Pons (tissue), 1 donor: ENCODE measurements around the gene OR2AG1.
"Not testable (repeated sequence)": the region's sequence is repeated elsewhere in the genome, so short reads cannot be mapped to it uniquely, and the experiment has no call there.

Experiments
- DNase-seq: peaks from one replicate; pipeline ENCODE4 v3.0.0-alpha.2; 2016; ENCODE audit warnings: low spot score

Gene OR2AG1

DNA sequence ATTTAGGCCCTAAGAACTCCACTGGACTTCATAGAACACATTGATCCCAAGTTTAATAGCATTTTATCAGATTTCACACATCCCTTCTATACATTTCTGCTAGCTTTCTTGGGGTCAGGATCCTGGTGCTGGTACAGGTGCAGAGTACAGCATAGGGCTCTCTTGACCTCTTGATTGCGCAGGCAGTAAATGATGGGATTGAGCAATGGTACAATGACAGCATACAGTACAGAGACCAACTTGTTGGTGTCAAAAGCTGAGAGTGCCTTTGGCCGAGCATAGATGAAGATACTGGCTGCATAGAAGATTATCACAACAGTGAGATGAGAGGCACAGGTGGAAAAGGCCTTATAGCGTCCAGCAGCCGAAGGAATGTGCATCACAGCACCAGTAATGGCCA is 11.8 kb downstream of the OR2AG1 start:
- no peak for DNase-seq

DNA sequence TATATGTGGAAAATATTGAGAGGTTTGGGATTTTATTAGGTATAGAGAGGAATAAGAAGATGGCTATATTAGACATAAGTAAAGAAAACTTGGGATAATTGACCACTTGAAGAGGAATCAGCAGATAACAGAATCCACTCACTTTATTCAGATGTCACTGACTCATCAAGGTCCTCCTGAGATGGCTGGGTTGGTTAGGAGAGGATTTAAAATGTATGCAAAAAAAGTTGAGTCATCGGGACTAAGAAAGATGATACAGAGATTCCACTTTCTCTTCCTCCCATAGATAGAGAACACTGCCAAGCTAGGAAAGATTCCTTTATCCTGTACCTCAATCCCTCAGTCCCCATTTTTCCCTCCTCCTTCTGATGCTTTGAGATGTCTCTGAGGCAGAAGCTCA is 16.6 kb downstream of the OR2AG1 start, which contains the start of gene OR6A2:
Gene OR6A2, minus strand, starts transcription at position 288 of the 400 bp plus-strand sequence. CDS start 3,981 bp downstream, outside the sequence.
- no peak for DNase-seq

DNA sequence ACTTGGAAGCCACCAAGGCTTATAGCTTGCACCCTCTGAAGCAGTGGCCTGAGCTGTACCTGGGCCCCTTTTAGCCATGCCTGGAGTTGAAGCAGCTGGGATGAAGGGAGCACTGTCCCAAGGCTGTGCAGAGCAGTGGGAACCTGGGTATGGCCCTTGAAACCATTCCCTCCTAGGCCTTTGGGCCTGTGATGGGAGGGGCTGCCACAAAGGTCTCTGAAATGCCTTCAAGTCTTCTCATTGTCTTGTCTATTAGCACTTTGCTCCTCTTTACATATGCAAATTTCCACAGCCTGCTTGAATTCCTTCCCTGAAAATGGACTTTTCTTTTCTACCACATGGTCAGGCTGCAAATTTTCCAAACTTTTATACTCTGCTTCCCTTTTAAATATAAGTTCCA is 18.3 kb downstream of the OR2AG1 start:
- not testable (repeated sequence) for DNase-seq

DNA sequence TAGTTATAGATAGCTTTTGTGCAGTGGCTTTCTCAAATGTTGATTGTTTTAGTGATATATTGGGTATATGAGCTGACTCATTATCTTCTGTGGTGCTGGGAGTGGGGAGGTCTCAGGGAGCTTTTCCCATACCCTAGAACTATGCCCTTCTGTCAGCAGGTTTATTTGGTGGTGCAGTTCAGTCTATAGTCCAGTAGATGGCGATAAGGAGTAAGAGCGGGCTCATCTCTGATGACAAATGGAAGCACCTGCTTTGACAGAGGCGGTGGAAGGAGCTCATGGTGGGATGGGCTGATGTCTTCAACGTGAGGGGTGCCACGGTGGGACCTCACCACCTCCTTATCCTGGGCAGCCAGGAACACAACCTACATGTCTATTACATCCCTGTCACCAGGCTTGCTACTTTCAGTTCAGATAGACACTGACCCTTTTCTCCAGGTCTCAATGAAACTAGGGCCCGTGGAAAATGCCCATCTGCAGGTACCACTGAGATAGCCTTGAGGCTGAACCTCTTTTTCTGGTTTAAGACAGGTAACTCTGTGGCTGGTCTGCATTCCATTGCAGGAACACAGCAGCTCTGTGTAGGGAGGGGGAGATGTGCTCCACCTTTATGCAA is 29.7 kb downstream of the OR2AG1 start:
- DNase-seq = peak; percentile 42

DNA sequence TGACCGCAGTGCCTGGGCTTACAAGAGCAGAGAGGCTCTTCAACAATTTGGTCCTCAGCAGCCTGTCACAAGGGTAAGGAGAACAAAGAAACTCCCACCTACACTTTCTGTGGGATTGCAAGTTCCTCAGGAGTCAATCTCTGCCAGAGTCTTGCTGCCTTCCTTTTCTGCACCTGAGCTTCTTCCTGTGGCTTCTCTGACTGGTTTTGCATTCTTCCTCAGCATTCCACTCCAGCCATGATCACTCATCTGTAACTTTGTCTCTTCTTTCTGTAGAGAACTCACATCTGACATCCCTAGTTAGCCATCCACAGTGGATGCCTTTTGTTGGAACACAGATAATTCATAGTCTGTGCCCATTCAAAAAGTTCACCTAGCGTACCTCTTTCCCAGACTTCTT is 30.8 kb downstream of the OR2AG1 start:
- no peak for DNase-seq

DNA sequence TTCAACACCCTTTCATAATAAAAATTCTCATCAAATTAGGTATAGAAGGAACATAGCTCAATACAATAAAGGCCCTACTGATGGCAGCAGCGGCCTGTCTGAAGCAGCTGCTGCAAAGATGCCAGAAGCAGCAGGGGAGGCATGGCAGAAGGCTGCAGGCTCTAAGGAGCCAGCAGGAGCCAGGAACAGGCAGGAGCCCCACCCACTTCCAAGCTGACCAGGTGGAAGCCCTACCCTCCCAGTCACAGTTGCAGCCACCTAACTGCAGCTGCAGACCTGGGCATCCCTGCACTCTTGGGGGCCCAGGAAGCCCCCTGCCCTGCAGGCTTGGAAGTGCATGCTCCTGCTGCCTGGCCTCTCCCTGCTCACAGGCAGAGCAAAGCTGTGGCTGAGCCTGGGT is 34.9 kb downstream of the OR2AG1 start:
- DNase-seq = no peak

DNA sequence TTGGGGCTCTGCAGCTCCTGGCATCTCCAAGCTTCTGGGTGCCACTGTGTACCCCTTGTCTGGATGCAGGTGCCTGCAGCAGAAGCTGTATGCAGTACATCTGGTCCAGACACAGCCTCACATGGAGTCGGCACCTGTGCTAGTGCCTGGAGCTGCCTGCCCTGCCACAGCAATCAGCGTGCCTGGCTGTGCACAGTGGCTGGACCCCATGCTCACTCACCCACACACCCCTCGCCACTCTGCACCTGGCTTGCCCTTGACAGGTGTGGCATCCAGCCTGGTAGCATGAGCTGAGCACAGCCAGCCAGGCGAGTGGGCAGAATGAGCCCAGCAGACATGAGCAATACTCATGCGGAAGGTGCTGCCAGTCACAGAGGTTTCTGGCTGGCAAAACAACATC is 36.1 kb downstream of the OR2AG1 start:
- DNase-seq = no peak

DNA sequence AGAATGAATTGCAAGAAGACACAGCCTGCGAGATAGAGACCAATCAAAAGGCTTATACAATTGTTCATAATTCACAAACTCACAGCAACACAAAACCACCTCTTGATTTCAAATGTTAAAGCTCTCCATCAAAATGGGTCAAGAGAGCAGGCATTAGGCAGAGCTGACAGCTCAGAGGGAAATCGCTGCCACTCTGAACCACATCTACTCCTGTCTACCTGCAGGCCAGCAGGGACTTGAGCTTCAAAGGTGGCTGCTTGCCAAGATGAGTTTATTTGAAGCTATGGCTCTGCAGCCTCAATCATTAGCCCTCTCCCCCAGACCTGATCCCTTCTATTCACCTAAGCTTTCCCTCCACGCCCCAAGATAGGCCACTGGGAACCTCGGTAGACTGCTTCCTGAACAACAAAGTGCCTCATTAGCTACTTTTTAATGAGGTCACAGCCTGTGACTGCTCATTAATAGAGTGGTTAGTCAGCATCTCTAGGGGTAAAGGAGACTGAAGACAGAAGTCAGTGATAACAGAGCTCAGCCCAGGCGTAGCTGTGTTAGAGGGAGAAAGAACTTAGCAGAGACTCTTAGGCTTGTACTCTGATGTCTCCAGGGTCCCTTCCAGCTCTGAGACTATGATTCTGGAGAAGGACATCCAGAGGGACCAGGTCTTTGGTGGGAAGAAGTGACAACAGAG is 41.5 kb downstream of the OR2AG1 start:
- DNase-seq = no peak

DNA sequence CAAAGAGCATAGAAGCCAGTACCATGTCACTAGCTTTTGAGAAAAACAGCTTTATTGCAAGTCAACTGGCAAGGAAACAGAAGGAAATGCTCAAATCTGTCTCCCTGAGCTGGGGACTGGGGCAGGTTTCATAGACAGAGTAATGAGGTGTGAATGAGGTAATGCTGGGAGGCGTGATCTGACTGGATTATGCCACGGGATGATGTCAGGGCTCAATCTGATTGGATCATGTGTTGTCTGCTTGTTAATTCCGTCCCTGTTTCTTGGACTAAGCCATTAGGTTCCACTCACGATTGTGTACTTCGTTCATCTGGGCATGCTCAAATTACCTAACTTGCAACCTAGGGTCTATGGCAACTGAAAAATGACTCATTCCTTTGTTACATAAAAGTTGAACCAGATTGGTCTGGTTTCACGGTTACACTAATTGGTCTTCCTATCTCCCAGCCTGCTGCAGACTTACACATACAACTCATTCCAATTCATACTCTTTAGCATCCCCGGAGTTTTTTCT is 42.5 kb downstream of the OR2AG1 start:
- DNase-seq = no peak

DNA sequence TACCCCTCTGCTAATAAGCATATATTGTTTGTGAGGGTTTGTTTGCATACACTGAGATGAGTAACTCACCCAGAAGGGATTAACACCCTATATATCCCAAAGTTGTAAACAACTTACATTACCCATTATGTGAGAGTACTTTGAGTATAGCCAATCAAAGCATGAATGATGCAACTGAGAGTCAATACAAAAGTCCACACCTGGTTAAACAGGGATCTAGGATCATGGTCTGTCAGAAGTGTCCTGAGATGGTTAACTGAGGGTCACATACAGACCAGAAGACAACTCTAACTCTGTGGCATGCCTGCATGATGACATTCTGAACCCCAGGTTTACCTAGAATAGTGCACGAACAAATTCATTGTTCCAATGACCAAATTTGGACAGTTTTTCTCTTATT is 45.3 kb downstream of the OR2AG1 start:
- DNase-seq = no peak

DNA sequence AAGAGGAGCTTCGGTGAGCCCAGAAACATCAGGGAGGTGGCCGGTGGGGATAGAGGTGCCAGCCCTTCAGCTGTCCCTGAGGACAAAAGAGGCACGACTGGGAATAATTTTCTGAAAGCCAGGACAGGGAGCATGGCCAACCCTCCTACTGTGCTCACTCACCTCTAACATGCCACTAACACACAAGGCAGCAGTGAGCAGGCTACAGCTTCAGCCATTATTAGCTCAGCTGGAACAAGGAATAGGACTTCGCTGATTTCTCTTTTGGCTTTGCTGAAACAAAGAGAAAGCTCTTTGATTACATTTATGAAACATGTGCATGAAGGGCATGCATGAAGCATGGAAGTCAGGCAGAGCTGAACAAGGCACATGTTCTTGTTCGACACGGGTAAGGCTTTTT is 50.5 kb downstream of the OR2AG1 start:
- DNase-seq = no peak

DNA sequence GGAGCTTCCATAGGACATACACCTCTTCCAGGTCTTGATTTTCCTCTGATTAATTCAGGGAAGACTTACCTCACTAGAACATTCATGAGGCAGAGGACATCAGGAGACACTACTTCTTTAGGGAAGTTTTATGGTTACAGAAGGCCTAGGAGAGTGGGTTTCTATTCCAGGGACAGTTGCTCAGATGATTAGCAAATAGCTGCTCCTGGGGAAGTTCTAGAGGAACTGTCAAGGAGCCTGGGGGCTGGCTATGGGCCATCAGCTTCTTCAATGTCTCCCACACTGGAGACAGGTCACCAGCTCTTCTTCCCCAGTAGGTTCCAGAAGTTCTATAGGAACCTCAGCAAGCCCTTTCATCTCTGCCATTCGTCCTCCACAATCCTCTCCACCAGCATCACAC is 51.2 kb downstream of the OR2AG1 start:
- no peak for DNase-seq
